Stomach (tissue), 9 donors: Measurements from ENCODE around the gene ALDH1A1. TPM values are rescaled to one million over a fixed set of nuclear protein-coding genes. Genes with fewer than 3 reads are reported as not detected.

ENCODE experiments used
- DNase-seq, 2 donors: peaks; one replicate each; pipeline versions ENCODE4 v3.0.0 to v3.0.0-alpha.2; 2013 to 2019
- H3K27ac ChIP-seq, 5 donors: fragments of 200-600 bp in 4 of 5; sonication (generic) in 4 of 5; one replicate each; pipeline ENCODE4 v1.5.1; 2013 to 2019; ENCODE audit warnings: mild to moderate bottlenecking in 1 of 5, moderate library complexity in 1 of 5
- H3K27me3 ChIP-seq, 3 donors: fragments of 200-600 bp; sonication (generic); one replicate each; pipeline ENCODE4 v1.5.1; 2017 to 2019; ENCODE audit warnings: mixed run types in 1 of 3
- H3K36me3 ChIP-seq, 4 donors: fragments of 200-600 bp; sonication (generic); 1 replicate in 3 of 4; 2 replicates in 1 of 4; pipeline ENCODE4 v1.5.1; 2016 to 2019
- H3K4me1 ChIP-seq, 4 donors: fragments of 200-600 bp; sonication (generic); one replicate each; pipeline ENCODE4 v1.5.1; 2016 to 2019
- H3K4me3 ChIP-seq, 4 donors: fragments of 200-600 bp; sonication (generic) in 3 of 4; one replicate each; pipeline ENCODE4 v1.5.1; 2016 to 2019; ENCODE audit warnings: mild to moderate bottlenecking in 1 of 4
- H3K9me3 ChIP-seq, 4 donors: fragments of 200-600 bp; sonication (generic); one replicate each; pipeline ENCODE4 v1.5.1; 2016 to 2019
- EP300 ChIP-seq: sonication (generic); formaldehyde crosslinking; IDR thresholded peaks from one replicate; pipeline ENCODE4 v1.6.1; 2017; ENCODE audit warnings: antibody characterized with exemption
- POLR2A ChIP-seq, 4 donors: fragments of 450-650 bp; IDR thresholded peaks; one replicate each; pipeline ENCODE4 v1.6.1; 2016; ENCODE audit warnings: antibody characterized with exemption in 4 of 4, control low read depth in 2 of 4, mild to moderate bottlenecking in 1 of 4, moderate library complexity in 1 of 4
- POLR2AphosphoS5 ChIP-seq, 3 donors: sonication (generic); formaldehyde crosslinking; IDR thresholded peaks; one replicate each; pipeline ENCODE4 v1.6.1; 2016; ENCODE audit warnings: antibody characterized with exemption in 3 of 3
- WGBS, 5 donors: extraction: QIAGEN DNeasy Blood & Tissue Kit in 3 of 5; methylation state at CpG; one replicate each; pipeline versions ENCODE4 v1.1.5 to v1.1.7; 2013 to 2018; 5-methylcytosine and 5-hydroxymethylcytosine counted together
- intact Hi-C: fragments of 100-400 bp; cut with DNase I; formaldehyde crosslinking; loops from one replicate; pipeline ENCODE4 v1.15.1; 2023; ENCODE audit warnings: low total_unique reads
- polyA plus RNA-seq, 3 donors: library from polyadenylated mRNA; stranded (reverse); fragments of 200-250 nt; gene quantifications; one replicate each; pipeline ENCODE4 v1.2.3, GENCODE V29; 2013
- total RNA-seq, 5 donors: library from RNA; depleted of rRNA; stranded (reverse); fragments of >200 nt; gene quantifications; one replicate each; pipeline versions ENCODE4 v1.1.0 to v1.2.3, GENCODE V29; 2014 to 2016
- TF ChIP-seq, protein P1 (sequence below), 7 experiments: fragments of 450-650 bp in 4 of 7; fragments of 200-600 bp in 3 of 7; sonication (generic) in 3 of 7; IDR thresholded peaks; one replicate each; pipeline ENCODE4 v1.5.1; 2016 to 2019; ENCODE audit warnings: antibody characterized with exemption in 7 of 7, control low read depth in 2 of 7, mild to moderate bottlenecking in 1 of 7
- donor health status: healthy with polysubstance abuse.
- donor health status: Bipolar disorder and iron deficiency.
- donor health status: healthy.

ALDH1A1 gene
- total and polyA plus RNA-seq, 8 donors: 92.1 to 423 (median 252) TPM

GRCh38 chr9:72946821-72947220 lies 6.0 kb downstream of the ALDH1A1 start:
- no peak for DNase-seq
- H3K9me3 ChIP-seq: no peaks in the 10 kb centered on the region
- no peaks in the 10 kb centered on the region for H3K36me3 ChIP-seq
- intact Hi-C loops: no loop called here
- no peak overlapping the region for H3K4me3 ChIP-seq
- TF ChIP-seq POLR2A (IDR thresholded peaks at IDR 0.05) (no peak), POLR2AphosphoS5 (IDR thresholded peaks at IDR 0.05) (no peak), EP300 (no peak)
- TF ChIP-seq, protein P1, sequence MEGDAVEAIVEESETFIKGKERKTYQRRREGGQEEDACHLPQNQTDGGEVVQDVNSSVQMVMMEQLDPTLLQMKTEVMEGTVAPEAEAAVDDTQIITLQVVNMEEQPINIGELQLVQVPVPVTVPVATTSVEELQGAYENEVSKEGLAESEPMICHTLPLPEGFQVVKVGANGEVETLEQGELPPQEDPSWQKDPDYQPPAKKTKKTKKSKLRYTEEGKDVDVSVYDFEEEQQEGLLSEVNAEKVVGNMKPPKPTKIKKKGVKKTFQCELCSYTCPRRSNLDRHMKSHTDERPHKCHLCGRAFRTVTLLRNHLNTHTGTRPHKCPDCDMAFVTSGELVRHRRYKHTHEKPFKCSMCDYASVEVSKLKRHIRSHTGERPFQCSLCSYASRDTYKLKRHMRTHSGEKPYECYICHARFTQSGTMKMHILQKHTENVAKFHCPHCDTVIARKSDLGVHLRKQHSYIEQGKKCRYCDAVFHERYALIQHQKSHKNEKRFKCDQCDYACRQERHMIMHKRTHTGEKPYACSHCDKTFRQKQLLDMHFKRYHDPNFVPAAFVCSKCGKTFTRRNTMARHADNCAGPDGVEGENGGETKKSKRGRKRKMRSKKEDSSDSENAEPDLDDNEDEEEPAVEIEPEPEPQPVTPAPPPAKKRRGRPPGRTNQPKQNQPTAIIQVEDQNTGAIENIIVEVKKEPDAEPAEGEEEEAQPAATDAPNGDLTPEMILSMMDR (IDR thresholded peaks at IDR 0.05): no peak
- peak overlapping the region; percentile 45 to 91 (median 77) for H3K27ac ChIP-seq
- no peaks in the 10 kb centered on the region for H3K27me3 ChIP-seq
- peaks cover 24 to 76% (median 48%) of the 10 kb centered on the region in 4 donors for H3K4me1 ChIP-seq

GRCh38 chr9:72946318-72946717 lies 6.5 kb downstream of the ALDH1A1 start:
- Histone ChIP-seq H3K4me3 (no peak overlapping the region), H3K36me3 (no peaks in the 10 kb centered on the region), H3K9me3 (no peaks in the 10 kb centered on the region), H3K4me1 (peaks cover 24 to 80% (median 48%) of the 10 kb centered on the region in 4 donors), H3K27me3 (no peaks in the 10 kb centered on the region), H3K27ac (peak overlapping the region in 2 of 5 donors; percentile 41 to 78)
- no peak for DNase-seq
- 60 to 75% (median 64%) methylated on average over 3 of the region's 3 CpGs for WGBS, 5 donors
- TF ChIP-seq EP300 (no peak), POLR2A (IDR thresholded peaks at IDR 0.05) (no peak), POLR2AphosphoS5 (IDR thresholded peaks at IDR 0.05) (no peak)
- TF ChIP-seq, protein P1 (IDR thresholded peaks at IDR 0.05): no peak
- intact Hi-C loops: no loop called here

GRCh38 chr9:72945391-72945790 lies 7.5 kb downstream of the ALDH1A1 start:
- Histone ChIP-seq H3K9me3 (no peaks in the 10 kb centered on the region), H3K27me3 (no peaks in the 10 kb centered on the region), H3K4me1 (peaks cover 24 to 75% (median 48%) of the 10 kb centered on the region in 4 donors), H3K36me3 (no peaks in the 10 kb centered on the region), H3K4me3 (no peak overlapping the region), H3K27ac (peak overlapping the region in 4 of 5 donors; percentile 5 to 41 (median 23))
- TF ChIP-seq POLR2A (IDR thresholded peaks at IDR 0.05) (no peak), POLR2AphosphoS5 (IDR thresholded peaks at IDR 0.05) (no peak), EP300 (no peak)
- TF ChIP-seq, protein P1 (IDR thresholded peaks at IDR 0.05): no peak
- intact Hi-C loops: no loop called here
- DNase-seq: no peak
- 53 to 70% (median 65%) methylated on average over 3 of the region's 3 CpGs for WGBS, 5 donors

DNA sequence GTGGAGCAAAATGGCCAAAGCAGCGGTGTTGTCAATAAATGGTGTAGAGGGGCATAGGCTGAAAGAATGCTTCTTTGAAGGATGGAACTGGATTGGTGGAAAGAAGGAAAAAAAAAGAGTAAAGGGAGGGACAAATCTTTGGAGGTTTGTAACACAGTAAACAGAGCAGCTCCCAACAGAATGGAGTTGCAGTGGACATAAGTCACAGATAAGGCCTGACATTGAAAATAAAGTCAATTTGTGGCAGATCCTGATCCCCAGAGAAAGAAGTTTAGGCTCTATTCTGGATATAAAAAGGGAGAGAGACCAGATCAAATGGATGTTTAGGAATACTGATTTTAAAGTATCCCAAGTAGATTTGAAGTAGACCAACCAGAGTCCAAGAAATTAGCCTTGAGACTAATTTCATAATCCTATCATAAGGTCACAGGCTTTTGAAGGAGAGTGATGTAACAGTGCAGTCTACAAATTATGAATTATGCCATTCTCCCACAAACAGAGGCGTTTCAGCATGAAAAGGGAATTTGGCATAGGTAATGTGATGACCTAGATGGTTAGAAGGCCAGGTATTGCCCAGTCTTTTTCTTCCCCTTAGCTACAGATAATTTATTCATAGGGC lies 8.9 kb downstream of the ALDH1A1 start:
- no peaks in the 10 kb centered on the region for H3K27me3 ChIP-seq
- no peak for TF ChIP-seq EP300
- TF ChIP-seq, protein P1 (IDR thresholded peaks at IDR 0.05): no peak
- no peak for TF ChIP-seq POLR2A (IDR thresholded peaks at IDR 0.05)
- no peak for TF ChIP-seq POLR2AphosphoS5 (IDR thresholded peaks at IDR 0.05)
- H3K4me3 ChIP-seq: no peak overlapping the region
- WGBS, 5 donors: 58 to 79% (median 60%) methylated on average over 2 of the region's 2 CpGs
- DNase-seq: no peak
- H3K36me3 ChIP-seq: peaks cover 0 to 6% (median 3%) of the 10 kb centered on the region in 4 donors
- peaks cover 24 to 78% (median 46%) of the 10 kb centered on the region in 4 donors for H3K4me1 ChIP-seq
- peak overlapping the region; percentile 25 to 65 (median 43) for H3K27ac ChIP-seq
- no peaks in the 10 kb centered on the region for H3K9me3 ChIP-seq
- intact Hi-C loops: no loop called here
